K562 (cell line): ENCODE results near the gene GPRC5B. TPM values are rescaled to one million over a fixed set of nuclear protein-coding genes. Genes with fewer than 3 reads are reported as not detected.

ENCODE experiments used
- ATAC-seq: fragments of 200-7000 bp; cut with Tn5 transposase; 3 replicates; pipeline ENCODE4 v1.9.1; 2020; ENCODE audit warnings: moderate library complexity
- BruUV-seq: library from RNA; stranded (reverse); fragments of 400-500 nt; replicated peaks from 2 replicates; lab custom pipeline; 2021; lab: Mats Ljungman, UMichigan
- CTCF ChIA-PET: fragments of 300-600 bp; formaldehyde crosslinking; extraction: SDS; loops from one replicate; lab custom pipeline; 2021; ENCODE audit warnings: low intra/inter-chr PET ratio; lab: Yijun Ruan, JAX
- POLR2A ChIA-PET: fragments of 300-600, 350-650 bp; sonication (Branson Sonifier 250); formaldehyde crosslinking; extraction: SDS; loops from one replicate; lab custom pipeline; 2021; ENCODE audit warnings: antibody characterized with exemption, inconsistent platforms; lab: Yijun Ruan, JAX
- DNase-seq, 4 experiments: peaks; one replicate each; pipeline versions ENCODE4 v3.0.0 to v3.0.0-alpha.2; 2011 to 2018; ENCODE audit warnings: low spot score in 3 of 4, mixed read lengths in 3 of 4; ENCODE audit errors: extremely low read depth in 1 of 4
- FAIRE-seq: peaks from 2 replicates; lab custom pipeline; 2011; peaks lifted over from hg19 to GRCh38; lab: Jason Lieb, UNC
- H2AFZ ChIP-seq: 2 replicates; pipeline ENCODE4 v1.6.0; 2011; ENCODE audit warnings: low read depth, low read length, control low read depth, inconsistent platforms
- H3K27ac ChIP-seq: fragments of 200-600 bp; 3 replicates; pipeline ENCODE4 v1.8.0; 2011; ENCODE audit warnings: low read depth, mild to moderate bottlenecking, control low read depth, inconsistent platforms, low read length, moderate library complexity, mixed read lengths; ENCODE audit errors: extremely low read depth
- H3K27me3 ChIP-seq, 2 experiments: fragments of 300-600 bp in 1 of 2; 2 replicates in 1 of 2; 3 replicates in 1 of 2; pipeline versions ENCODE4 v1.6.0 to v1.8.0; 2011; ENCODE audit warnings: inconsistent platforms in 2 of 2, low read length in 2 of 2, mild to moderate bottlenecking in 1 of 2, mixed read lengths in 1 of 2, moderate library complexity in 1 of 2; ENCODE audit not compliant: control insufficient read depth in 2 of 2, insufficient read depth in 2 of 2
- H3K36me3 ChIP-seq: fragments of 300-600 bp; 3 replicates; pipeline ENCODE4 v1.8.0; 2011; ENCODE audit warnings: mild to moderate bottlenecking, low read length, inconsistent platforms; ENCODE audit not compliant: control insufficient read depth, insufficient read depth
- H3K4me1 ChIP-seq, 2 experiments: fragments of 200-600 bp in 1 of 2; replicated peaks in 1 of 2; 2 replicates in 1 of 2; 3 replicates in 1 of 2; pipeline versions ENCODE4 v1.5.1 to v1.8.0; 2011; ENCODE audit warnings: inconsistent platforms in 2 of 2, low read length in 2 of 2, mild to moderate bottlenecking in 1 of 2, mixed read lengths in 1 of 2, moderate library complexity in 1 of 2; ENCODE audit not compliant: control insufficient read depth in 2 of 2, insufficient read depth in 2 of 2
- H3K4me2 ChIP-seq: 2 replicates; pipeline ENCODE4 v1.6.1; 2011; ENCODE audit warnings: low read length, control low read depth, inconsistent platforms, mixed read lengths; ENCODE audit not compliant: insufficient read depth
- H3K4me3 ChIP-seq: fragments of 200-600 bp; sonication (generic), shearing (Covaris generic); 2 replicates; pipeline ENCODE4 v1.5.1; 2016; ENCODE audit warnings: control low read depth, inconsistent platforms
- H3K79me2 ChIP-seq: fragments of 200-600 bp; 3 replicates; pipeline ENCODE4 v1.8.0; 2011; ENCODE audit warnings: low read length, inconsistent platforms; ENCODE audit not compliant: control insufficient read depth, insufficient read depth
- H3K9ac ChIP-seq, 2 experiments: 2 replicates each; pipeline versions ENCODE4 v1.6.0 to v1.6.1; 2011; ENCODE audit warnings: low read depth in 2 of 2, low read length in 2 of 2, control low read depth in 1 of 2, inconsistent platforms in 1 of 2, mild to moderate bottlenecking in 1 of 2, mixed read lengths in 1 of 2; ENCODE audit not compliant: insufficient read depth in 1 of 2
- H3K9me1 ChIP-seq: one replicate; pipeline ENCODE4 v1.6.0; 2011; ENCODE audit warnings: inconsistent platforms, mild to moderate bottlenecking, low read length, moderate library complexity; ENCODE audit not compliant: control insufficient read depth, insufficient read depth
- H3K9me3 ChIP-seq: replicated peaks from 2 replicates; pipeline ENCODE4 v1.5.1; 2011; ENCODE audit warnings: low read depth, low read length, inconsistent platforms; ENCODE audit not compliant: control insufficient read depth, insufficient read depth
- H4K20me1 ChIP-seq: replicated peaks from 2 replicates; pipeline ENCODE4 v1.6.1; 2011; ENCODE audit warnings: low read length, inconsistent platforms, mixed read lengths; ENCODE audit not compliant: control insufficient read depth, insufficient read depth
- COPS2 ChIP-seq: fragments of 450-650 bp; conservative IDR thresholded peaks from 2 replicates; pipeline ENCODE4 v1.6.1; 2016; ENCODE audit warnings: mild to moderate bottlenecking, moderate library complexity
- FOSL1 ChIP-seq: fragments of 200-800 bp; sonication (Bioruptor generic); conservative IDR thresholded peaks from 2 replicates; pipeline ENCODE4 v1.6.1; 2016; ENCODE audit warnings: missing genetic modification characterization, missing compliant biosample characterization
- RCOR1 ChIP-seq, 2 experiments: IDR thresholded peaks; 2 replicates each; pipeline ENCODE4 v1.6.1; 2012; ENCODE audit warnings: low read depth in 2 of 2, low read length in 2 of 2, borderline replicate concordance in 1 of 2, improper control_type of control experiment in 1 of 2
- ZNF408 ChIP-seq: fragments of 250-450 bp; sonication (Bioruptor Pico); IDR thresholded peaks from 2 replicates; pipeline ENCODE4 v1.4.0; 2020; ENCODE audit warnings: low read depth, mild to moderate bottlenecking, moderate library complexity
- WGBS: fragments of 100-300 bp; shearing (Covaris generic); methylation state at CpG from one replicate; pipeline ENCODE4 v1.1.6; 2016; ENCODE audit warnings: low coverage, mixed read lengths; ENCODE audit not compliant: insufficient coverage; ENCODE audit errors: missing lambda C conversion rate; 5-methylcytosine and 5-hydroxymethylcytosine counted together
- in situ Hi-C: fragments of 300-500 bp; cut with MboI; formaldehyde crosslinking; loops from 4 replicates; pipeline ENCODE4 v1.15.0; 2018; ENCODE audit warnings: inconsistent platforms, mixed read lengths
- intact Hi-C: fragments of 100-400 bp; cut with micrococcal nuclease; formaldehyde crosslinking; loops from 2 replicates; pipeline ENCODE4 v1.14.2; 2022
- polyA plus RNA-seq, 8 experiments: library from polyadenylated mRNA; depleted of rRNA in 4 of 8; stranded (reverse) in 5 of 8; unstranded in 3 of 8; fragments of >200 nt; fragmentation: Nextera tagmentation in 2 of 8; fragmentation: Illumina TruSeq in 1 of 8; extraction: Ambion mirVana in 2 of 8; extraction: Trizol in 1 of 8; gene quantifications; 2 replicates each; pipeline versions ENCODE4 v1.2.1 to v1.2.3, GENCODE V29; 2011 to 2014; ENCODE audit warnings: inconsistent platforms in 1 of 8, missing spikeins in 1 of 8
- total RNA-seq, 7 experiments: library from RNA; depleted of rRNA in 6 of 7; stranded (reverse); fragments of >200 nt in 6 of 7; fragmentation: Illumina TruSeq in 2 of 7; extraction: Trizol in 2 of 7; gene quantifications; 2 replicates each; pipeline versions ENCODE4 v1.2.1 to v1.2.3, GENCODE V29; 2011 to 2021; ENCODE audit warnings: low replicate concordance in 1 of 7
- TF ChIP-seq, protein P1 (sequence below): fragments of 450-650 bp; IDR thresholded peaks from 2 replicates; pipeline ENCODE4 v1.6.1; 2016

Gene GPRC5B
- total and polyA plus RNA-seq, 9 of the 15 experiments (the other 6 are each of a cell fraction or from before 2014, with no cell fraction given): 0.65 to 5.5 (median 1.3) TPM

DNA sequence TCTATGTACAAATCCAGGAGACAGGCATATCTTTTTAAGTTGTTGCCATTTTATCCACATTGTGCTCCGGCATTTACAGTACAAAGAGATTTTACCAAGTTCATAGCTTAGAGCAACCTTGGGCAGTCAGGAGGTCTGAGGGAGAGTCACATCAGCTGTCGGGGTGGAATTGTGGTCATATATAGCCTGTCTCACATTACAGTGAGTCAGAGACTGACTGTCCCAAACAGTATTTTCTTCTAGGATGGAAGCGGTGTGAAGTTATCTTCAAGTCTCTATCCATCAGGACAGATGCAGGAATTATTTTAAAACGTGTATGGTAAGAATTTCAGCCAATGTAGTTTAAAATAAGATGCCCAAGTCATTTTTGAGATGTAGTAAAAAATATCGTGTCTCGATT is 53.0 kb downstream of the GPRC5B start:
- POLR2A ChIA-PET: no interaction called here

DNA sequence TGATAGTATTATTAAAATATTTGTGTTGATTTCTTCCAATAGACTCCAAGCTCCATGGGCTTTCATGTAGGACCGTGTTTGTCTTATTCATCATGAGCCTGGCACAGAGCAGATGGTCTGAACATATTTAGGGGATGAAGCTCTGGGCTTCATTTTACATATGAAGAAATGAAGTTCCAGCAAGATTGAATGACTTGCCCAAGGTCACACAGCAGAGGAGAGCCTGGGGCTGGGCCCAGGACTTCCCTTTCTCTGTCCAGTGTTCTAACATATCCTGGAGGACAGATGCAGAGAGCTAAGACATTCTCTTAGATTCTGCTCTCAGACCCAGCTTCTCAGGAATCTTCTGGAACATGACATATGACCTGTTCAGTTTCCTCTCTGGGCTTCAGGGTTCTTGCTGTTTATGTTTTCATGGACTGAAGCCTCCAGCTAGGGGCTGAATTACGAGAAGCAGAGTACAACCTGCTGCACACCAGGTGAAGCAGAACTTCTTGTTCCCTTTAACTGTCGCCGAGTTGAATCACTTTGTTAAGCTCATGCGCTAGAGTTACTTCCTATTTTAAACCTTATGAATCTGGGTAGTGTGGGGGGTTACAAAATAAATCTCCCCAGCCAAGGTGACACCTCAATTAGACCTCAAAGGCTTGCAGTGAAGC is 53.6 kb downstream of the GPRC5B start:
- no peaks in the 10 kb centered on the region for H3K79me2 ChIP-seq

More for the DNA sequence above, 53.0 kb downstream of the GPRC5B start:
- Histone ChIP-seq H3K9me3 (no peaks in the 10 kb centered on the region), H3K4me2 (no peak overlapping the region), H3K9me1 (no peaks in the 10 kb centered on the region), H2AFZ (no peak overlapping the region), H3K9ac (no peak overlapping the region), H3K27ac (no peak overlapping the region), H4K20me1 (no peaks in the 10 kb centered on the region), H3K4me3 (no peak overlapping the region), H3K36me3 (no peaks in the 10 kb centered on the region), H3K27me3 (no peaks in the 10 kb centered on the region; a peak in 1 of 5 replicates), H3K4me1 (no peaks in the 10 kb centered on the region; a peak in 1 of 5 replicates), H3K79me2 (no peaks in the 10 kb centered on the region)
- CTCF ChIA-PET: no interaction called here
- TF ChIP-seq ZNF408: no peak
- TF ChIP-seq, protein P1, sequence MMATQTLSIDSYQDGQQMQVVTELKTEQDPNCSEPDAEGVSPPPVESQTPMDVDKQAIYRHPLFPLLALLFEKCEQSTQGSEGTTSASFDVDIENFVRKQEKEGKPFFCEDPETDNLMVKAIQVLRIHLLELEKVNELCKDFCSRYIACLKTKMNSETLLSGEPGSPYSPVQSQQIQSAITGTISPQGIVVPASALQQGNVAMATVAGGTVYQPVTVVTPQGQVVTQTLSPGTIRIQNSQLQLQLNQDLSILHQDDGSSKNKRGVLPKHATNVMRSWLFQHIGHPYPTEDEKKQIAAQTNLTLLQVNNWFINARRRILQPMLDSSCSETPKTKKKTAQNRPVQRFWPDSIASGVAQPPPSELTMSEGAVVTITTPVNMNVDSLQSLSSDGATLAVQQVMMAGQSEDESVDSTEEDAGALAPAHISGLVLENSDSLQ: peak; percentile 15; the same call in 1 of the 2 replicates
- peak; percentile 55 for TF ChIP-seq FOSL1 (tag)
- TF ChIP-seq RCOR1 (IDR thresholded peaks at IDR 0.05; ENCODE audit: borderline replicate concordance in 1 of 2, low read depth in 2 of 2, low read length in 2 of 2): no peak
- DNase-seq (peak in 2 of 4 experiments; percentile 20 to 31), ATAC-seq (peak; percentile 61; the same call in 2 of the 3 replicates), FAIRE-seq (no peak)
- intact Hi-C loops: no loop called here
- BruUV-seq: no TSS peak
- in situ Hi-C loops: no loop called here
- 22% methylated on average over 6 of the region's 6 CpGs for WGBS

More for the DNA sequence above, 53.6 kb downstream of the GPRC5B start:
- Histone ChIP-seq H3K4me3 (no peak overlapping the region), H4K20me1 (no peaks in the 10 kb centered on the region), H3K9me3 (no peaks in the 10 kb centered on the region), H3K27ac (no peak overlapping the region), H3K9ac (no peak overlapping the region), H3K27me3 (no peaks in the 10 kb centered on the region; a peak in 1 of 5 replicates), H3K36me3 (no peaks in the 10 kb centered on the region), H3K4me1 (no peaks in the 10 kb centered on the region; a peak in 1 of 5 replicates)
- FAIRE-seq (peak; percentile 15), ATAC-seq (no peak), DNase-seq (no peak)
- BruUV-seq: no TSS peak
- intact Hi-C loops (no loop called here), in situ Hi-C loops (no loop called here)
- ChIA-PET CTCF (no interaction called here), POLR2A (no interaction called here)
- WGBS: 18% methylated on average over 5 of the region's 5 CpGs
- TF ChIP-seq COPS2: no peak
- TF ChIP-seq, all 486 proteins: peak for 0
- Histone ChIP-seq H3K4me2 (no peak overlapping the region), H2AFZ (no peak overlapping the region), H3K9me1 (no peaks in the 10 kb centered on the region)
